ENCODE results near the gene ZMIZ1.

The ZMIZ1 gene

DNA sequence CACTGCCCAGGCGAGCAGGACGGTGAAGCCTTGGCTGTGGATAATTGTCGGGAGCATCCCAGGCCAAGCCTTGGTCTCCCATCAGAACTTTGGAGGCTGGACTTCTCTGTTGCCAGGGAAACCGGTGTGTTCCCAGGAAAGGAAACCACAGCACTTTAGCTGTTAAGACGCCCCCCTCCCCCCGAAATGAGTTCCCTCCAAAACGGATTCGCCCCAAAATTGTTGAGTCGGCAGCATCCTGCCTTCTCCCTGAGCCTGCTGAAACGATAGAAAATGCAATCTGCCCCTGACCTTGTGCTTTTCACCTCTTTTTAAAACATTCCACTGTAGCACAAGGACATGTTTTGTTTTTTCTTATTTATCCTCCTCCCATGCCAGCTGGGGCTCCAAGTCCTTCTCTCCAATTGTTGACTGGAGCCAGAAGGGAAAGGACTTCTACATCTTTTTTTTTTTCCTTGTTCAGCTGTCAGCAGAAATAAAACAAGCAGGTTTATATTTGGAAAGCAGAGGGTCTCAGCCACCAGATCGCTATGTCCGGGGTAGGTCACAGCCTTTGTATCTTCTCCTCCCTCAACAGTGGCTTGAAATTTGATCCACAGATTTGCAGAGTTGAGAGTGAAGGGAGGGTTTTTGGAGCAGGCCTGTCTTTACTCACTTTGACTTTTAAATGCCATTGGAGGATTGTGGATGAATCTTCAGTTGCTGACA, 116.5 kb downstream of the ZMIZ1 start:
- DNase-seq (ENCODE audit: low read depth in 2 of 2): no peak

GRCh38 chr10:79185796-79186374, 117.1 kb downstream of the ZMIZ1 start:
- no peak for DNase-seq (ENCODE audit: low read depth in 2 of 2)

- DNase-seq (ENCODE audit: low read depth in 2 of 2): no peak
Observed at GRCh38 chr10:79186486-79187120, 117.8 kb downstream of the ZMIZ1 start.

DNA sequence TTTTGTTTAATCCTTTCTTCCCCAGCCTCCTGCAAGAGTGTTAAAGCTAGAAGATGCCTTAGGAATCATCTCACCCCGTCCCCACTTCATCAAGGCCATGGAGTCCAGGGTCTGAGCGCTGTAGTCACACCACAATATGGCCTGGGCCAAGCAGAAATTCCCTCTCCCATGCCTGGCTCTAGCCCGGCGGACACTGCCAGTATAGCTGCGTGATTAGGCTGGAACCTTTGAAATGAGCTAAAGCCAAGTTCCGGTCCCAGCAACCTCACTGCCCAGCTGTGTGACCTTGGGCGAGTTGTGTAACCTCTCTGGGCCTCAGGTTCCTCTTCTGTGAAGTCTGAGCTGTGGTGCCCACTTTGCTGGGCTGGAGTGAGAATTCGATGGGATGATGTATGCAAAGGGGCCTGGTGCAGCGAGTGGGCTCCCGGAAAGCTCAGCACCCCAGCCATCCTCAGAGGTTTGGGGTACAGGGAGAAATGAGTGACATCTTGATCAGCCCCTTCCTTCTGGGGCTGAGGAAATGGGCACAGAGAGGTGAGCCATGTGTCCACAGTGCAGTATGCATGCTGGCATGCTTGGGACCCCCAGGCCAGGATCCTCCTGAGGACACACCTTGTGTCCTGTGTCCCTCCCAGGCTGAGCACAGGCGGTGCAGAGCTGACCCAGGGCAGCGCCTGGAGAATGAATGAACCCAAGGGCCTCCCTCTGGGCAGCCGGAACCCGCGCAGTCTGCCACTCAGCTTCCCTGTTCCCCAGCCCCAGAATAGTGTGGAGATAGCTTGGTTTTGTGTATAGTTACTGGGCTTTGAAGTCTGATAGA, 118.6 kb downstream of the ZMIZ1 start:
- DNase-seq (ENCODE audit: low read depth in 2 of 2): no peak

DNA sequence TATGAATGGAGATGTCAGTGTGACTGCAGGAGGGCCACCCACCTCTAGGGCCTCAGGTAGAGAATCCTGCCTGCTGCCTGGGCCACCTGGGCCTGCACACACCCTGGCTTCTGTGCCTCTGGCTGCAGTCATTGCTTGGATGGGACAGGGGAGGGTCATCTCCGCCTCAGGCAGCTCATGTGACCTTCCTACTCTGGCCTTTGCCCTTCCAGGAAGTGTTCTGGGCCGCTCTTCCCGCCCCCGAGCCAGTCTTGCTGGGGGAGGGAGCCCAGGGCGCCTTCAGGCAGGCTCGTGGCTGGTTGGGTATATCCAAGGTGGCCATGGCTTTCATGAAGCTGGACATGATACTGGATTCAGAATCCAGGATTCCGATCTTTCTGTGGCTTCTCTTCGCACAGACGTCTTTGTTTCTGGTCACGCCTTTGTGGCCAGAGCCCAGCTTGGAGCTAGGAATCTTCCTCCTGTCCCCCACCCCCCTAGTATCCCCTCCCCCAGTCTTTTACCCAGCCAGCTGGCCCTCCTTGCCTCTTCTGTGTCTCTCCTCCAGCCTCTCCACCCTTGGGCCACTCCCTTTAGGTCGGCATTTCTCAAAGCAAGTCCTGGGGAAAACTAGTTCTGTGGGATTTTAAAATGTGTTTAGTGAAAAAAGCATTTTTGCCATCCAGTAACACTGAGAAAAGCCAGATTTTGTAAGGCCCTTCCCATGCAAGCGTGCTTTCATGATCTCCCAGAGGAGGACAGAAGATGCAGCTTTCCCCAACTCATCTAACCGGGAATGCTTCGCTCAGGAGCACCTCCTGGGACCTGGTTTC, 119.6 kb downstream of the ZMIZ1 start:
- DNase-seq (ENCODE audit: low read depth in 2 of 2): no peak

- no peak for DNase-seq (ENCODE audit: low read depth in 2 of 2)
Observed at GRCh38 chr10:79189181-79189580, 120.4 kb downstream of the ZMIZ1 start.

GRCh38 chr10:79189853-79190435, 121.2 kb downstream of the ZMIZ1 start:
- DNase-seq (ENCODE audit: low read depth in 2 of 2): no peak

DNA sequence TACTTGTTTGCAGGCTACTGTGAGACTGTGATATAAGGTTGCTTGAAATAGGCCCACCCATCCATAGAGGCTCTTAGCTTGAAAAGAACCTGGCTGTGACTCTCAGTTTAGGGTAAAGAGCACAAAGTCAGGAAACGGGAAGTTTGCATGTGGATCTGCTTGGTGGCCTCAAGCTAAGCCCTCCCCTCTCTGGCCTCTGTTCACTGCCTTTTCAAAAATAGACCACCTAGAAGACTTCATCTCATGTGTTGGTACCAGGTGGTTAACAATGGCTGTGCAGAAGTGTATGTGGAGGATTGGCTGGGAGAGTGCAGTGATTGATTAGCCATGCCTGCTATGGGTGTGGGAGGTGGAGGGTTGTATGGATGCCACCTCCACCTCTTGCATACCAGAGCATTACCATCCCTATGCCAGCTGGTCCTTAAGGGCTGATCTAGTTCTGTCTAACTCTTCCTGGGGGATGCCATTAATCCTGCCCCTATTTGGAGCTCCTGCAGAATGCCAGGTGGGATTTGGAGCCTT, 122.0 kb downstream of the ZMIZ1 start:
- DNase-seq (ENCODE audit: low read depth in 2 of 2): no peak

- DNase-seq (ENCODE audit: low read depth in 2 of 2): no peak
Observed at GRCh38 chr10:79191951-79192676, 123.3 kb downstream of the ZMIZ1 start.

DNA sequence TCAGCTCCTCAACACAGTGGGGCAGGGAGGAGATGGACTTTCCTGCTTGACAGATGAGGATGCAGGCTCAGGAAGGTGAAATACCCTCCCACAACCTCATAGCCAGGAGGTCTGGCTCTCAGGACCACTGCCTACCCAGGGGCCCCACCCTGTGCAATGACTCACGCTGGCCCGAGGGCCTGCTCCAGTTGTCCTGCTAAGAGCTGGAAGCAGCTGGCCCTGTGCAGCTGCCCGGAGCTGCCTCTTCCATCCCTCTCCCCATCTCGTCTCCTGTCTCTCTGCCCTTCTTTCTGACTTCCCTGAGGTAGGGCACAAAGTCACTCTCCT, 123.9 kb downstream of the ZMIZ1 start:
- no peak for DNase-seq (ENCODE audit: low read depth in 2 of 2)

- no peak for DNase-seq (ENCODE audit: low read depth in 2 of 2)
Observed at GRCh38 chr10:79193694-79194382, 125.1 kb downstream of the ZMIZ1 start.

DNA sequence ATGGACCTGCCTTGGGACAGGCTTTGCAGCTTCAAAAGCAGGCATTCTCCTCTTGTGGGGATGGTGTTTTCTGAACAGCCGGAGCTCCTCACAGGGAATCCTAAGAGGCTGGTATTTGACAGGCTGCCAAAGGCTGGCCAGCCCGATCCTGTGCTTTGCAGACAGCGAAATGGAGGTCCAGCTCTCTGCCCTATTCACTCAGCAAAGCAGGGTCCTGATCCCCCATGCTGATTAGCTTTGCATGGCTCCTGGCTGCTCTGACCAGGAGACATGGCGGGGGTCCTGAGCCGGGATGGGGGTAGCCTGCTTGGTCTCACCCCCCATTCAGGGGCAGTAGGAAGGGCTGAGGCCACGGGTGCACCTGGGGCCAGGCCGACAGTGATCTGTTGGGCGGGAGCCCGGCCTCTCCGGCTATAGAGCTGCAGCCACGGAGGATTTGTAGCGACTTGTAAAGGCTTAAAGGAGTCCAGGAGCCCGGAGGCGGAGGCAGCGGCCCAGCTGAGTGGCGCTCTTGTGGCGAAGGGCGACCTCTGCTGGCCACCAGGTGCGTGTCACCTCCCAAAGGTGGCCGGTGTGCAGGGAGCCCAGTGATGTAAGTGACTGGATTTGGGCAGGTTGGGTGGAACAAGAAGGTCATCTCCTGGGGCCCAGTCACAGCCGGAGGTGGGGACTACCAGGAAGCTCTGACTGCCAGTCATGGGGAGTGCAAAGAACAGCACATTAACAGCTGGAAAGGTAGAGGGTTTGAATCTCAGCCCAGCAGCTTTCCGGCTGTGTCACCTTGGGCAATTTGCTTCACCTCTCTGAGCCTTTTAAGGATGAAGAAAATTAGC, 126.5 kb downstream of the ZMIZ1 start:
- peak; percentile 54 to 58 for DNase-seq (ENCODE audit: low read depth in 2 of 2)

GRCh38 chr10:79196470-79197461, 128.0 kb downstream of the ZMIZ1 start:
- DNase-seq (ENCODE audit: low read depth in 2 of 2): peak; percentile 48 to 58

DNA sequence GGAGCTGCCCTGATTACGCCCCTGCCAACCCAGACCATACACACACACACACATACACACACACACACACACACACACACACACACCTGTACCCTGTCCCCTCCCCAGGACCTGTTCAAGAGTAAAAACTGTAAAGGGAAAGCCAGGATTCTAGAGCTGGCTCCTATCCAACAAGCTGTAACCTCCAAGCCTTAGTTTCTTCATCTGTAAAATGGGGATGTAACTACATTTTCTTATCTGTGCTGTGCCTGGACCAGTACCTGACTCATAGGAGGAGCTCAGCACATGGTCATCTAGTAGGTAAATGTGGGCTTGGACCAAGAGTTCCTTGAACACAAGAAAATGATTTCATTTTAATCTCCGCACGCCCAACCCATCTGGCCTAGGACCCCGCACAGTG, 128.8 kb downstream of the ZMIZ1 start:
- no peak for DNase-seq (ENCODE audit: low read depth in 2 of 2)

GRCh38 chr10:79200346-79200745, 131.6 kb downstream of the ZMIZ1 start:
- no peak for DNase-seq (ENCODE audit: low read depth in 2 of 2)

DNA sequence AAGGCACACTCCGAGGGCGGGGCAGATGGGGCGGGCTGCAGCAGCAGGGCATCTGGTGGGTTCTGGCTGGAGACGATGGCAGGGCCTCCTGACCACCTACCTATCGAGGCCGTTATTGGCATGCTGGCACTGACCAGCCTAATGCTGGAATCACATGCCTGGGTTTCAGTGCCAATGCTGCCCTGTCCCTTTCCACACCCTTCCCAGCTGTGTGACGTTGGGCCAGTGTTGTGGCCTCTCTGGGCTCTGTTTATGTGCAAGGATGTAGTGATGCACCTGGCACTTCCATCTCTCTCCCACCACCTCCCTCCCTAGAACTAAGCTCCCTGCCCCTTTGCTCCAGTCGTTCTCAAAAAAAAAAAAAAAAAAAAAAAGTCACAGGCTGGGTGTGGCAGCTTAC, 132.9 kb downstream of the ZMIZ1 start:
- DNase-seq (ENCODE audit: low read depth in 2 of 2): no peak

- peak in 1 of 2 donors; percentile 21 for DNase-seq (ENCODE audit: low read depth in 2 of 2)
Observed at GRCh38 chr10:79202188-79203013, 133.6 kb downstream of the ZMIZ1 start.
